H9 (cell line): Measurements from ENCODE around the gene OR2V1. TPM values are rescaled to one million over a fixed set of nuclear protein-coding genes. Genes with fewer than 3 reads are reported as not detected.

Experiments used
- DNase-seq: peaks from one replicate; pipeline ENCODE4 v3.0.0-alpha.2; 2017
- H2AFZ ChIP-seq: one replicate; pipeline ENCODE4 v1.6.1; 2013; ENCODE audit warnings: mild to moderate bottlenecking, low read length, control low read depth, moderate library complexity
- H2AK5ac ChIP-seq: 2 replicates; pipeline ENCODE4 v1.6.1; 2013; ENCODE audit warnings: low read length, control low read depth, mixed read lengths; ENCODE audit not compliant: insufficient read length
- H2BK120ac ChIP-seq: one replicate; pipeline ENCODE4 v1.6.1; 2013; ENCODE audit warnings: low read depth, mild to moderate bottlenecking, low read length, control low read depth, inconsistent platforms; ENCODE audit not compliant: poor library complexity, severe bottlenecking
- H2BK12ac ChIP-seq: 2 replicates; pipeline ENCODE4 v1.6.1; 2013; ENCODE audit warnings: low read length, control low read depth, mixed read lengths, low read depth; ENCODE audit not compliant: insufficient read length
- H2BK15ac ChIP-seq: 2 replicates; pipeline ENCODE4 v1.6.1; 2013; ENCODE audit warnings: low read depth, low read length, control low read depth
- H2BK20ac ChIP-seq: one replicate; pipeline ENCODE4 v1.6.1; 2013; ENCODE audit warnings: low read depth, mild to moderate bottlenecking, low read length, control low read depth, inconsistent platforms; ENCODE audit not compliant: poor library complexity, severe bottlenecking
- H2BK5ac ChIP-seq: 2 replicates; pipeline ENCODE4 v1.6.1; 2013; ENCODE audit warnings: low read length, control low read depth, mixed read lengths; ENCODE audit not compliant: insufficient read length
- H3K14ac ChIP-seq: 2 replicates; pipeline ENCODE4 v1.6.1; 2013; ENCODE audit warnings: low read length, control low read depth; ENCODE audit not compliant: insufficient read depth
- H3K18ac ChIP-seq: 2 replicates; pipeline ENCODE4 v1.6.1; 2013; ENCODE audit warnings: low read depth, mild to moderate bottlenecking, mixed read lengths, low read length, control low read depth; ENCODE audit not compliant: insufficient read length
- H3K23ac ChIP-seq: 2 replicates; pipeline ENCODE4 v1.6.1; 2013; ENCODE audit warnings: low read length, control low read depth, mixed read lengths, low read depth; ENCODE audit not compliant: insufficient read length
- H3K23me2 ChIP-seq: 2 replicates; pipeline ENCODE4 v1.6.1; 2013; ENCODE audit warnings: low read depth, mild to moderate bottlenecking, mixed read lengths, low read length, control low read depth; ENCODE audit not compliant: insufficient read length, poor library complexity, severe bottlenecking
- H3K27ac ChIP-seq: 2 replicates; pipeline ENCODE4 v1.5.1; 2013; ENCODE audit warnings: low read length, control low read depth, mixed read lengths, low read depth; ENCODE audit not compliant: insufficient read length
- H3K27me3 ChIP-seq: 2 replicates; pipeline ENCODE4 v1.6.1; 2013; ENCODE audit warnings: low read length, control low read depth, inconsistent platforms; ENCODE audit not compliant: insufficient read depth
- H3K4ac ChIP-seq: 2 replicates; pipeline ENCODE4 v1.6.1; 2013; ENCODE audit warnings: low read depth, mild to moderate bottlenecking, control low read depth, inconsistent platforms, low read length, moderate library complexity
- H3K4me1 ChIP-seq: 2 replicates; pipeline ENCODE4 v1.6.1; 2013; ENCODE audit warnings: low read length, control low read depth, inconsistent platforms; ENCODE audit not compliant: insufficient read depth
- H3K4me2 ChIP-seq: 2 replicates; pipeline ENCODE4 v1.6.1; 2013; ENCODE audit warnings: low read length, control low read depth, mixed read lengths; ENCODE audit not compliant: insufficient read length, insufficient read depth
- H3K56ac ChIP-seq: 2 replicates; pipeline ENCODE4 v1.6.1; 2013; ENCODE audit warnings: low read depth, mild to moderate bottlenecking, mixed read lengths, low read length, control low read depth; ENCODE audit not compliant: insufficient read length
- H3K79me1 ChIP-seq: 2 replicates; pipeline ENCODE4 v1.6.1; 2013; ENCODE audit warnings: low read depth, mild to moderate bottlenecking, moderate library complexity, low read length, control low read depth, inconsistent platforms; ENCODE audit not compliant: insufficient read depth, poor library complexity, severe bottlenecking
- H3K79me2 ChIP-seq: 2 replicates; pipeline ENCODE4 v1.6.1; 2013; ENCODE audit warnings: low read length, control low read depth, inconsistent platforms; ENCODE audit not compliant: insufficient read depth
- H3K9ac ChIP-seq: 2 replicates; pipeline ENCODE4 v1.6.1; 2013; ENCODE audit warnings: low read length, control low read depth, mixed read lengths; ENCODE audit not compliant: insufficient read length; ENCODE audit errors: extremely low read depth
- H3K9me3 ChIP-seq: one replicate; pipeline ENCODE4 v1.6.1; 2013; ENCODE audit warnings: low read depth, low read length, inconsistent platforms; ENCODE audit not compliant: control insufficient read depth
- H3T11ph ChIP-seq: one replicate; pipeline ENCODE4 v1.6.1; 2013; ENCODE audit warnings: mild to moderate bottlenecking, low read length, control low read depth, inconsistent platforms
- H4K20me1 ChIP-seq: one replicate; pipeline ENCODE4 v1.6.1; 2013; ENCODE audit not compliant: control insufficient read depth, insufficient read length, insufficient read depth
- H4K5ac ChIP-seq: 2 replicates; pipeline ENCODE4 v1.6.1; 2013; ENCODE audit warnings: low read depth, mild to moderate bottlenecking, mixed read lengths, low read length, control low read depth; ENCODE audit not compliant: insufficient read length
- H4K8ac ChIP-seq: replicated peaks from 2 replicates; pipeline ENCODE4 v1.6.1; 2013; ENCODE audit warnings: low read length, control low read depth, mixed read lengths, low read depth; ENCODE audit not compliant: insufficient read length
- H4K91ac ChIP-seq: 2 replicates; pipeline ENCODE4 v1.6.1; 2013; ENCODE audit warnings: low read depth, mild to moderate bottlenecking, moderate library complexity, mixed read lengths, low read length, control low read depth; ENCODE audit not compliant: insufficient read length
- H3K27ac Mint-ChIP-seq, 3 experiments: 2 replicates in 2 of 3; 3 replicates in 1 of 3; pipeline ENCODE4 v1.8.0; 2020 to 2021; ENCODE audit warnings: mixed read lengths in 3 of 3, mild to moderate bottlenecking in 1 of 3, moderate library complexity in 1 of 3
- H3K27me3 Mint-ChIP-seq: 2 replicates; pipeline ENCODE4 v1.8.0; 2021; ENCODE audit warnings: low read depth, mild to moderate bottlenecking, moderate library complexity, mixed read lengths
- H3K36me3 Mint-ChIP-seq, 3 experiments: 2 replicates in 2 of 3; 3 replicates in 1 of 3; pipeline ENCODE4 v1.8.0; 2020 to 2021; ENCODE audit warnings: low read depth in 3 of 3, mixed read lengths in 3 of 3; ENCODE audit not compliant: insufficient read depth in 1 of 3
- H3K4me1 Mint-ChIP-seq, 2 experiments: 2 replicates each; pipeline ENCODE4 v1.8.0; 2020; ENCODE audit warnings: mixed read lengths in 2 of 2
- H3K4me3 Mint-ChIP-seq, 2 experiments: 2 replicates in 1 of 2; 3 replicates in 1 of 2; pipeline ENCODE4 v1.8.0; 2020 to 2021; ENCODE audit warnings: mild to moderate bottlenecking in 2 of 2, mixed read lengths in 2 of 2, moderate library complexity in 1 of 2
- H3K9me3 Mint-ChIP-seq, 2 experiments: 2 replicates in 1 of 2; 3 replicates in 1 of 2; pipeline ENCODE4 v1.8.0; 2020; ENCODE audit warnings: mild to moderate bottlenecking in 2 of 2, mixed read lengths in 2 of 2, moderate library complexity in 1 of 2
- CTCF ChIP-seq: fragments of 200-600 bp; sonication (generic); conservative IDR thresholded peaks from 3 replicates; pipeline ENCODE4 v1.8.0; 2021; ENCODE audit warnings: antibody characterized with exemption, mild to moderate bottlenecking
- WGBS: extraction: QIAGEN DNeasy Blood & Tissue Kit; methylation state at CpG from one replicate; pipeline ENCODE4 v1.1.7; 2013; ENCODE audit warnings: missing lambda C conversion rate, low lambda C conversion rate, mixed read lengths; ENCODE audit not compliant: insufficient read length; ENCODE audit errors: extremely low coverage; 5-methylcytosine and 5-hydroxymethylcytosine counted together
- total RNA-seq: library from RNA; stranded (reverse); gene quantifications from 2 replicates; pipeline ENCODE4 v1.2.1, GENCODE V29; 2021

Gene OR2V1
- total RNA-seq, 1 experiment from 2014 or later = not detected

GRCh38 chr5:181136361-181136955, 5.5 kb upstream of the OR2V1 start:
- H3K23me2 ChIP-seq = no peaks in the 10 kb centered on the region
- no peak overlapping the region for H2AFZ ChIP-seq
- H3K27ac ChIP-seq = no peak overlapping the region
- H3K4me1 ChIP-seq = no peaks in the 10 kb centered on the region
- no peak for DNase-seq
- no peak overlapping the region for H3K4me2 ChIP-seq
- Mint-ChIP-seq H3K4me1 (0 out of 4 replicates have a peak, but pooled peaks cover 0 to 2% of the 10 kb centered on the region in 2 experiments), H3K27me3 (peaks cover 27% of the 10 kb centered on the region), H3K27ac (no peak overlapping the region), H3K36me3 (no peaks in the 10 kb centered on the region), H3K4me3 (no peak overlapping the region), H3K9me3 (peaks cover 0 to 5% of the 10 kb centered on the region in 2 experiments; a peak in 2 of 5 replicates)
- H4K8ac ChIP-seq = no peak overlapping the region
- H3K79me1 ChIP-seq = no peaks in the 10 kb centered on the region
- H3K14ac ChIP-seq = no peak overlapping the region
- no peak overlapping the region for H3K23ac ChIP-seq
- no peaks in the 10 kb centered on the region for H3K27me3 ChIP-seq
- H4K91ac ChIP-seq = no peak overlapping the region
- H2BK15ac ChIP-seq = no peak overlapping the region
- no peaks in the 10 kb centered on the region for H4K20me1 ChIP-seq
- no peak overlapping the region for H3K9ac ChIP-seq
- no peak overlapping the region for H3T11ph ChIP-seq
- no peak overlapping the region for H3K4ac ChIP-seq
- no peak overlapping the region for H2BK120ac ChIP-seq
- WGBS = no CpG with 5 or more reads among the region's 4 CpGs
- H2AK5ac ChIP-seq = no peak overlapping the region
- H2BK5ac ChIP-seq = no peak overlapping the region
- H3K56ac ChIP-seq = no peak overlapping the region
- no peak overlapping the region for H3K18ac ChIP-seq
- no peak overlapping the region for H4K5ac ChIP-seq
- no peaks in the 10 kb centered on the region for H3K79me2 ChIP-seq
- no peaks in the 10 kb centered on the region for H3K9me3 ChIP-seq
- no peak overlapping the region for H2BK12ac ChIP-seq
- no peak overlapping the region for H2BK20ac ChIP-seq
- TF ChIP-seq CTCF = no peak
